HG03196 (cell line): Measurements from ENCODE around the gene EXOSC2.

Experiments
- ATAC-seq: cut with Tn5 transposase; IDR thresholded peaks from one replicate; pipeline ENCODE4 v1.9.1; 2021; ENCODE audit not compliant: unreplicated experiment

Gene EXOSC2

DNA sequence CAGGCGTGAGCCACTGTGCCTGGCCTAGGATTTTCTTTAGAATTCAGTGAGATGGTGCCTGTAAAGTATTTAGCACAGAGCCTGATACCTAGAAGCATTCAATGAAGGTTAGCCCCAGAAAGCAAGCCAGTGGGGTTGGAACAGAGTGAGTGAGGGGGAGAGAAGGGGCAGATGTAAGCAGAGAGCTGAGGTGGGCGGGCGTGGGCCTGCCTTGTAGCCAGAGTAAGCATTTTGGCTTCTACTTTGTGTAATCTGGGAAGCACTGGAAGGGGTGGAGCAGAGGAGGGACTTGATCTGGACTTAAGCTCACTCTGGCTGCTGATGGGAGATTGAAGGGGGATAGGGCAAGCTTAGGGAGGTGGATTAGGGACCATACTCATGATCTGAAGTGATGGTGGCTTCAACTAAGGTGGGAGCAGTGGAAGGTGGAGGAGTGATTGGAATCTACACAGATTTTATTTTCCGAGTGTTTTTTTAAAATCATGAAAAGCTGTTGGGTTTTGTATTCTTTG lies 2.6 kb downstream of the EXOSC2 start:
- no peak for ATAC-seq

DNA sequence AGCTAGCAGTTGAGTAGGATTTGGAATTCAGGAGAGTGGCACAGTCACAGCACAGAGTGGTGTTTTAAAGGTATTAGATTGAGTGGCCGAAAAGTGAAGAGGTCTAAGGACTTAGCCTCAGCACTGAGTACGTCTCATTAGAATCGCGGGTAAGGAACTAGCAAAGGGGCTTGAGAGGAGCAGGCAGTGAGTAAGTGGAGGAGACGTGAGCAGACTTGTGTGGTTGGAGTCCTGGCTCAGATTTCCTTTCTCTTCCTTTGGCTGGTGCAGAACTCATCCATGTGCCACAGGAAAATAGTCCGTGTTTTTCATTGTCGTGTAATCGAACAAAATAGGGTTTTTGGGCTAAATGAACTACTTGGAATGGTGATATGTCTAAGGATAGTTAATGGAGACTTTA lies 3.4 kb downstream of the EXOSC2 start:
- ATAC-seq: no peak

GRCh38 chr9:130698514-130698913 lies 4.9 kb downstream of the EXOSC2 start:
- no peak for ATAC-seq

DNA sequence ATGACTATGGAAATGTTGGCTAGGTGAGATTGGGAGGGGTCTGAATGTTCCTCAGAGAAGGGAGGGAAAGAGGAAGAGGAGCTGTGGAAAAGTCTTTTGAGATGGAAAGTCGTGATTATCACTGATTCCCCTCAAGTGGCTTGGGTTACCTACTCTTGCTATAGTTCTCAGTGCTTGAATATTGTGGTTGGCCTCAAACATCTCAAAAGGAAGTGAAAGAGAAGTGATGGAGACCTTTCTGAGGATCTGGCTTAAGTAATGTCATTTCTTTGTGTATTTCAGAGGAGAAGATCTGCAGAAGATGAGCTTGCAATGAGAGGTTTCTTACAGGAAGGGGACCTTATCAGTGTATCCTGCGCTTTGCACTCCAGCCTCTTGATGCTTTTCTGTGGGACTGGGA lies 5.5 kb downstream of the EXOSC2 start:
- ATAC-seq: no peak

DNA sequence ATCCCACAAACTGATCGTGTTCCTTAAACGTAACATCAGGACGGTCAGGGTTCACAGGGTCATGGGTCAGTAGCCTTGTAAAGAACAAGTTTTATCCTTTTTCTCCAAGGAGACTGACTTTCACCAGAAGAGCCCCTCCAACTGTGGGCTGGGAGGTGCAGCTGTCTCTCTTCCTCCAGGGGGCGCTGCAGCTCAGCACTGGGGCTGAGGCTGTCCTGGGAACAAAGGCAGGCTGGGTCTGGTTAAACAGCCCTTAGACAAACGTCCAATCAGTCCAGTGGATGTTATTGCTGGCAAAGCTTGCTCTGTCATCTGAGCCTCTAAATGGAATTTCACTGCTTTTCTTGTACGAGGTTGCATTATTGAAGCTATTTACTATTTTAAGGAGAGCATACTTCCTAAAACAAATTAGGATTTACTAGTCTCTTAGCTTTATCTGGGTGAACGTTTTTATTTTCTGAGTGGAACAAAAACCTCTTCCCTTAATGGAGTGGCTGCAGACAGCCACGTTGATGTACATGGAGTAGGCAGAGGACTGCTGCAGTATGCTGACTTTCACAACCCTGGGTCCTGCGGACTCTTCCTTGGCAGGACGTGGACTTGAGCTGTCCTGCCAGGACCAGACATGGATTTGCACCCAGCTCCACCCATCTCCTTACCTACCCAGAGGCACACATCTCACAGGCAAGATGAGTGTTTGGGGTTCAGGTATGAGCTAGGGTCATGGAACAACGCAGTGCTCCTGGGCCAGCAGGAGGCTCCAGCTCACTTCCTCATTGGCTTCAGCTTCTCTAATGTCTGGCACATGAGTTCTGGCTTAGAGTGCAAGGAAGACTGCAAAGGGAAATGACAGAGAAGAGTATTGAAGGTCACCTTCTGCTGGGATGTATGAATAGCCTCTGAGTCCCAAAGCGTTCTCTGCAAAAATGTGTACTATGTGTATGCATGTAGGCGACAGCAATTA lies 7.8 kb downstream of the EXOSC2 start:
- no peak for ATAC-seq

DNA sequence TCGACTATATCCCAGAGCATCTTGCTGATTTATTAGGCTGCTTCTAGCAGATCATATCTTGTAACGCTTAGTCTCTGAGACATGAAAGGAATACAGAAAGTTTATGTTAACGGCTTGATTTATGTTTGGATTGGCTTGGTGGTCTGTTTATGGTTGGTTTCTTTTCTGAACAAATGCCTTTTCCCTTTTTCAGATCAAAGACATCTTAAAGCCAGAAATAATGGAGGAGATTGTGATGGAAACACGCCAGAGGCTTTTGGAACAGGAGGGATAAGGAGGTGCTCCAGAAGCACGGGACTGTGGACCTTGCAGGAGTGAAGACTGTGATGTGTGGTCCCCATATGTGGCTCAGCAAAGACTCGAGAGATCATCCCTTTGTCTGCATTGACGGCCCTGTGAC lies 9.9 kb downstream of the EXOSC2 start:
- no peak for ATAC-seq

DNA sequence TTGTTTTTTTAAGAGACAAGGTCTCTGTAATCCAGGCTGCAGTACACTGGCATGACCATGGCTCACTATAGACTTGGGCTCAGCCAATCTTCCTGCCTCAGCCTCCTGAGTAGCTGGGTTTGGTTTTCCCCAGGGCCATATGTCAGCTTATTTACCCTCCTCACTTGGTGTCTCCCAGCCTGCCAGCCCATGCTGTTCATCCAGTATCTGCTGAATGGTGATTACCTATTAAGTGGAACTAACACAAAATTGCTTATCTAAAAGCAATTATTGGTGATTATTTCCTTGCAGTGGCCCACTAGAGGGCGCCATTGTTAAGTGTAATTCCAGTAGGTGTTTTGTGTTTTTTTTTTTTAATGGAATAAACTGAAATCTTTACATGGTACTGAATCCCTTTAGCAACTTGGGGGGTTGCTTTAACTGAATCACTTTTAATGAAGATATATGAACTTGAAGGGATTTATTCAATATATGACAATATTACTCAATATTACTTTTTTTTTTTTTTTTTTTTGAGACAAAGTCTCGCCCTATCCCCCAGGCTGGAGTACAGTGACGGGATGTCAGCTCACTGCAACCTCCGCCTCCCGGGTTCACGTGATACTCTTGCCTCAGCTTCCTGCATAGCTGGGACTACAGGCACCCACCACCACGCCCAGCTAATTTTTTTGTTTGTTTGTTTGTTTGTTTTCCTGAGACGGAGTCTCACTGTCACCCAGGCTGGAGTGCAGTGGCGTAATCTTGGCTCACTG lies 13.8 kb downstream of the EXOSC2 start:
- ATAC-seq: no peak

DNA sequence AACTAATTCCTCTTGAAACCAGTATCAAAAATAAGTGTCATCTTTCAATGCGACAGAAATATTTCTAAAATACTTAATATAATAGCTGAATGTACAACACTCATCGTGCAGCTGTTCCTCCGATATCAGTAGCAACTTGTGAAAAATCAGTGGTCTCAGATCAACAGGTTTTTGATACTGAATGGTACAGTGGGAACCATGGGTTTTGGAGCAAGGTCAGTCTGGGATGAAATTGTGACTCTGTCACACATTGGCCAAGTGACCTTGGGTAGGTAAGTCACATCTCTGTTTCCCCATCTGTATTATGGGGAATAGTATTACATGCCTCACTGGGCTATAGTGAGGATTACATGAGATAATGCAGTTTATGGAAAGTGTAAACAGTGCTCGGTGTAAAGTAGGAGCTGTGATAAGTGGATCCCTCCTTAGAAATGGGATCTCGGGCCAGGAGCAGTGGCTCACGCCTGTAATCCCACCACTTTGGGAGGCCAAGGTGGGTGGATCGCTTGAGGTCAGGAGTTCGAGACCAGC lies 17.3 kb downstream of the EXOSC2 start:
- no peak for ATAC-seq

GRCh38 chr9:130711469-130711868 lies 17.9 kb downstream of the EXOSC2 start:
- ATAC-seq: no peak

DNA sequence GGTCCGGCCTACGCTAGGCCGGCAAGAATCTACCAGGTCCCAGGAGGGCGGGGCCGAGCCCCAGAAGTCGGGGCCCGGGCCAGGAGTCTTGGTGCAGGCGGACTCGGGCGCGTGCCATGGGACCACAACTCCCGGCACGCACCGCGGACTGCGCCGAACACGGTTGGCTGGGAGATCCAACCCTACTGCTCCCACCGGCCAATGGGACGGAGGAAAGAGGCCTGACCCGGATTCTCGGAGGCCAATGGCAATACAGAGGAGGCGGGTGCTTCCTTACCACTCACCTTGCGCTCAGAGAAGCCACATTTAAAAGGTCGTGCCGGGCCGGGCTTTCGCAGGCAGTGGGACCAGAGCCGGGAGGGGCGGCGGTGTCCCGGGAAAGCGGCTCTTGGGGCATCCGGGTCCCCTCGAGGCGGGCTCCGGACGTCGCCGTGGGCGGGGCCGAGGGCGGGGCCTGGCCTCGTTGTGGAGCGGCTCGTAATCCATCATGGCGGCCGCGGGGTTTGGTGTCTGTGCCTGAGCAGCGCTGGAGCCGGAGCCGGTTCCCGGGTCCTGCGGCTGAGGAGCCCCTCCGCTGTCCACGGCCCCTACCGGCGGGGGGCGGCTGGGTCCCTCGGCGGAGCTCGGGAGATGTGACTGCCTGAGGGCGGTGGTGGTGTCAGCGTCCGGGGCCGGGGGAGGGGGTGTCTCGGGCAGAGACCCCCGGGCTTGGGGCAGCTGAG lies 19.1 kb downstream of the EXOSC2 start:
- peak; percentile 94 for ATAC-seq

- ATAC-seq: no peak
Observed at GRCh38 chr9:130713286-130713960, 19.8 kb downstream of the EXOSC2 start.

- no peak for ATAC-seq
Observed at GRCh38 chr9:130714586-130715110, 21.1 kb downstream of the EXOSC2 start.

DNA sequence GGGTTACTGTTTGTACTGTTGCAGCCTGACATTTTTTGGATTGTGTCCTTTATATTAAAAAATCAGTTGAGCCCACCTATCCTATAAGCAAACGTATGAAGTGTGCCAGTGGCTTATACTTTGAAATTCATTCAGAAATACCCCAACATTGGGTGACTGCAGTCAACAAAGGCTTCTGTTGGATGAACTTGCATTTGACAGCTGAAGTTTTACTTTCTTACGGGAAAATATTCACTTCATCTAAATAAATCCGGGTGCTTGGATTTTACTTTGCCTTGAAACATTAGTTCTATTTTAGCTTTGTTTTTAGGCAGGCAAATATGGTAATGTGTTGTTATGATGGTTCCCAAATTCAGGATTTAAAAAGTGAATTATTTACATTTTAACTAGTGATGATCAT lies 21.7 kb downstream of the EXOSC2 start:
- no peak for ATAC-seq

DNA sequence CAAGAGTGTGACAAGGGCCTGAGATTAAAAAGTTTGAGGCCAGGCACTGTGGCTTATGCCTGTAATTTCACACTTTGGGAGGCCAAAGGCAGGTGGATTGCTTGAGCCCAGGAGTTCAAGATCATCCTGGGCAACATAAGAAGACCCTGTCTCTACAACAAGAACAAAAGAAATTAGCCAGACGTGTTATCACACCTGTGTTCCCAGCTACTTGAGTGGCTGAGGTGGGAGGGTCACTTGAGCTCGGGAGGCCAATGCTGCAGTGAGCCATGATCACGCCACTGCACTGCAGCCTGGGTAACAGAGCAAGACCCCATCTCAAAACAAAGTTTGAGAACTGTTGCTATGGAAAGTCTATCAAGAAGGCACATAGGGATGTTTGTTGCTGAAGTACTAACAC lies 25.0 kb downstream of the EXOSC2 start:
- no peak for ATAC-seq

- ATAC-seq: no peak
Observed at GRCh38 chr9:130720762-130721161, 27.2 kb downstream of the EXOSC2 start.

- ATAC-seq: no peak
Observed at GRCh38 chr9:130728721-130729120, 35.1 kb downstream of the EXOSC2 start.

GRCh38 chr9:130729145-130729544 lies 35.6 kb downstream of the EXOSC2 start:
- no peak for ATAC-seq

DNA sequence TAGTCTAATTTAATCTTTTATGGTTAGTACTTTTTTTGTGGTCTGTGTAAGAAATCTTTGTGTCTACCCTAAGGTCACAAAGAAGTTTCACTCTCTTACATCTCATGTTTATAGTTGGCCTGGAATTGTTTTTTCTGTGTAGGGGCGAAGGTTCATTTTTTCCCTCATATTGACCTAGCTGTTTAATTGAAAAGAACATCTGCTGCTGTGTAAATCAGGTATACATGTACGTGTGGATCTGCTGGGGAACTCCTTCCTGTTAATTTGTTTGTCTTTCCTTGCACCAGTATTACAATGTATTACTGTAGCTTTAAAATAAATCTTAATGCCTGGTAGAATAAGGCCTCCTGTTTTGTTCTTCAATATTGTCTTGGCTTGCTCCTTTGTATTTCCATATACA lies 37.8 kb downstream of the EXOSC2 start:
- ATAC-seq: no peak

- no peak for ATAC-seq
Observed at GRCh38 chr9:130732136-130732535, 38.6 kb downstream of the EXOSC2 start.

DNA sequence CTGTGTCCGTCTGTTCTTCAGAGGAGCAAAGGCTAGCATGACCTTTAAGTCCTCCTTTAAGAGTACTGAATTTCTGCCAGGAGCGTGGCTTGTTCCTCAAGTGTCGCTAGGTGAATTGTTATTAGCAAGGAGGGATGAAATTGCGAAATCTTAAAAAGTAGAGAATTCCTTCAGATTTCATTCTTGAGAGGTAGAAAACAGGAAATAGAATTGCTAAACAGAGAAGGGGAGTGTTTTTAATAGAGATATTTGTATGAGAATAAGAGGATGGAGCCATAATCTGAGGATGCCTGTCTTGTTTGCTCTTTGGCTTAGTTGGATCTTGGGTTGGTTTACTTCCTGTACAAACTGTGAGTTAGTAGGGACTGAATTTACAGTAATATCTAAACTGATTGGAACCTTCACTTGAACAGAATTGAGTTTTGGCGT lies 39.2 kb downstream of the EXOSC2 start:
- no peak for ATAC-seq
